ENCODE measurements around the gene IFRD2. TPM values are rescaled to one million over a fixed set of nuclear protein-coding genes. Genes with fewer than 3 reads are reported as not detected.

IFRD2 gene
- total and polyA plus RNA-seq, 2 of the 13 experiments (the other 11 are each of a cell fraction or from before 2014, with no cell fraction given), result 32.8 to 96.1 TPM

GRCh38 chr3:50324351-50325112 lies 32.3 kb upstream of the IFRD2 start (continued):
- TF ChIP-seq TFAP4 (IDR thresholded peaks at IDR 0.05; ENCODE audit: borderline replicate concordance, low read depth) (peak; percentile 62), CREBL2 (CRISPR knock-in tag; IDR thresholded peaks at IDR 0.05; ENCODE audit: borderline replicate concordance) (no peak), MZF1 (CRISPR knock-in tag; IDR thresholded peaks at IDR 0.05; ENCODE audit: borderline replicate concordance) (no peak), PHF21A (CRISPR knock-in tag; IDR thresholded peaks at IDR 0.05) (peak; percentile 65; the same call in 1 of the 2 replicates), ZNF160 (CRISPR knock-in tag; IDR thresholded peaks at IDR 0.05) (no peak), ZBTB20 (CRISPR knock-in tag; IDR thresholded peaks at IDR 0.05; ENCODE audit: borderline replicate concordance, low read depth) (no peak), ZNF607 (CRISPR knock-in tag; IDR thresholded peaks at IDR 0.05; ENCODE audit: borderline replicate concordance) (no peak), ZNF17 (CRISPR knock-in tag; IDR thresholded peaks at IDR 0.05) (no peak), KLF11 (CRISPR knock-in tag; IDR thresholded peaks at IDR 0.05) (no peak), ZNF546 (CRISPR knock-in tag; conservative IDR thresholded peaks at IDR 0.05) (no peak), NFATC3 (CRISPR knock-in tag; IDR thresholded peaks at IDR 0.05) (no peak), NFIB (CRISPR knock-in tag; IDR thresholded peaks at IDR 0.05; ENCODE audit: borderline replicate concordance) (no peak), KLF6 (CRISPR knock-in tag; IDR thresholded peaks at IDR 0.05) (0 out of 2 replicates have a peak, but pooled peaks have one; percentile 13), ZNF572 (CRISPR knock-in tag; IDR thresholded peaks at IDR 0.05) (no peak), GATAD2A (CRISPR knock-in tag; IDR thresholded peaks at IDR 0.05) (0 out of 2 replicates have a peak, but pooled peaks have one; percentile 44), ZMAT3 (CRISPR knock-in tag; conservative IDR thresholded peaks at IDR 0.05) (no peak), HOXA7 (CRISPR knock-in tag; IDR thresholded peaks at IDR 0.05) (no peak), ZKSCAN1 (IDR thresholded peaks at IDR 0.05; ENCODE audit: low read length) (no peak), FOXP1 (IDR thresholded peaks at IDR 0.05) (no peak), FOXP1 (CRISPR knock-in tag; IDR thresholded peaks at IDR 0.05) (no peak), NR2C2 (CRISPR knock-in tag; IDR thresholded peaks at IDR 0.05; ENCODE audit: borderline replicate concordance) (peak; percentile 61; the same call in 1 of the 2 replicates), ZNF746 (CRISPR knock-in tag; IDR thresholded peaks at IDR 0.05) (no peak), CREB3 (CRISPR knock-in tag; IDR thresholded peaks at IDR 0.05) (no peak), ATRX (CRISPR knock-in tag; IDR thresholded peaks at IDR 0.05; ENCODE audit: borderline replicate concordance) (no peak), ZBTB44 (CRISPR knock-in tag; IDR thresholded peaks at IDR 0.05) (no peak), ZNF878 (CRISPR knock-in tag; IDR thresholded peaks at IDR 0.05) (no peak), SRSF1 (optimal IDR thresholded peaks at IDR 0.05; ENCODE audit: low read depth, low read length) (no peak), ZNF773 (CRISPR knock-in tag; IDR thresholded peaks at IDR 0.05; ENCODE audit: borderline replicate concordance) (no peak), SMARCC2 (IDR thresholded peaks at IDR 0.05) (no peak), KLF12 (CRISPR knock-in tag; IDR thresholded peaks at IDR 0.05; ENCODE audit: borderline replicate concordance) (no peak)

Measured in HepG2 (cell line).